PC-9 (cell line): ENCODE data around the gene DSC1.

Experiments
- EZH2 ChIP-seq: fragments of 200-600 bp; sonication (generic); IDR thresholded peaks from 2 replicates; pipeline ENCODE4 v1.8.0; 2017; ENCODE audit warnings: antibody characterized with exemption, low read depth
- TF ChIP-seq, protein P1 (sequence below): fragments of 200-600 bp; sonication (generic); conservative IDR thresholded peaks from 2 replicates; pipeline ENCODE4 v1.6.1; 2017; ENCODE audit warnings: mixed run types, antibody characterized with exemption, mild to moderate bottlenecking, moderate library complexity

DNA sequence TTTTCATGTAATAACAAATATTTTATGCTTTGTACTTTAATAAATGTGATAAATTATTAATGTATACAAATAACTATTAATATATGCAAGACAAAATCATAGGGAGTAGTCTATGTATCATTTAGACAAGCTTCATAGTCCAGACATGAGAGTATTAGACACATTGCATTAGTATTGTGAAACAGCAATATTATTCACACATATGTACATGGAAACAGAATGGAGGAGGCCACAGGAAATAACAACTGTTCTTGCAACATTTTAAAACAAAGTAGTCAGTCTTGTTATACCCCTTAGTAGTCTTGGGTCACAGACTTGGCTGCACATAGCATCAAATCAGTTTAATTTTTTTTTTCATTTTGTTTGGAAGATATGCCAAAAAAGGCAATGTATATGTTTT lies 15.8 kb downstream of the DSC1 start:
- TF ChIP-seq, protein P1, sequence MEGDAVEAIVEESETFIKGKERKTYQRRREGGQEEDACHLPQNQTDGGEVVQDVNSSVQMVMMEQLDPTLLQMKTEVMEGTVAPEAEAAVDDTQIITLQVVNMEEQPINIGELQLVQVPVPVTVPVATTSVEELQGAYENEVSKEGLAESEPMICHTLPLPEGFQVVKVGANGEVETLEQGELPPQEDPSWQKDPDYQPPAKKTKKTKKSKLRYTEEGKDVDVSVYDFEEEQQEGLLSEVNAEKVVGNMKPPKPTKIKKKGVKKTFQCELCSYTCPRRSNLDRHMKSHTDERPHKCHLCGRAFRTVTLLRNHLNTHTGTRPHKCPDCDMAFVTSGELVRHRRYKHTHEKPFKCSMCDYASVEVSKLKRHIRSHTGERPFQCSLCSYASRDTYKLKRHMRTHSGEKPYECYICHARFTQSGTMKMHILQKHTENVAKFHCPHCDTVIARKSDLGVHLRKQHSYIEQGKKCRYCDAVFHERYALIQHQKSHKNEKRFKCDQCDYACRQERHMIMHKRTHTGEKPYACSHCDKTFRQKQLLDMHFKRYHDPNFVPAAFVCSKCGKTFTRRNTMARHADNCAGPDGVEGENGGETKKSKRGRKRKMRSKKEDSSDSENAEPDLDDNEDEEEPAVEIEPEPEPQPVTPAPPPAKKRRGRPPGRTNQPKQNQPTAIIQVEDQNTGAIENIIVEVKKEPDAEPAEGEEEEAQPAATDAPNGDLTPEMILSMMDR = no peak
- no peak for TF ChIP-seq EZH2
